GM23338 (cell line): ENCODE data around the gene SREK1. TPM values are rescaled to one million over a fixed set of nuclear protein-coding genes. Genes with fewer than 3 reads are reported as not detected.

Experiments
- CTCF ChIP-seq, 2 experiments: fragments of 200-600 bp in 1 of 2; sonication (generic) in 1 of 2; conservative IDR thresholded peaks; 2 replicates each; pipeline versions ENCODE4 v1.5.1 to v1.6.1; 2016 to 2017; ENCODE audit warnings: antibody characterized with exemption in 2 of 2, low read depth in 2 of 2, mild to moderate bottlenecking in 2 of 2, moderate library complexity in 1 of 2
- NANOG ChIP-seq: IDR thresholded peaks from 2 replicates; pipeline ENCODE4 v1.6.1; 2016; ENCODE audit warnings: antibody characterized with exemption, borderline replicate concordance
- REST ChIP-seq: IDR thresholded peaks from one replicate; pipeline ENCODE4 v1.6.1; 2018; ENCODE audit warnings: antibody characterized with exemption; ENCODE audit not compliant: unreplicated experiment
- ZNF462 ChIP-seq: fragments of 250-450 bp; sonication (Bioruptor Pico); IDR thresholded peaks from 2 replicates; pipeline ENCODE4 v1.5.0; 2020; ENCODE audit warnings: mild to moderate bottlenecking, moderate library complexity
- polyA plus RNA-seq: library from polyadenylated mRNA; unstranded; fragments of >200 nt; fragmentation: Nextera tagmentation; extraction: Ambion mirVana; gene quantifications from 2 replicates; pipeline ENCODE4 v1.2.1, GENCODE V29; 2016
- total RNA-seq: library from RNA; depleted of rRNA; stranded (reverse); fragments of >200 nt; shearing (Covaris generic); gene quantifications from 2 replicates; pipeline ENCODE4 v1.2.3, GENCODE V29; 2014

The SREK1 gene
- total and polyA plus RNA-seq, 2 experiments from 2014 or later = 64.3 to 66.4 TPM

GRCh38 chr5:66209794-66210193, 65.7 kb downstream of the SREK1 start (continued):
- TF ChIP-seq ZNF462 (no peak), NANOG (no peak), CTCF (conservative IDR thresholded peaks at IDR 0.05; ENCODE audit: low read depth in 2 of 2) (no peak), REST (no peak)
